Measurements from ENCODE around the gene PDPK1.

DNA sequence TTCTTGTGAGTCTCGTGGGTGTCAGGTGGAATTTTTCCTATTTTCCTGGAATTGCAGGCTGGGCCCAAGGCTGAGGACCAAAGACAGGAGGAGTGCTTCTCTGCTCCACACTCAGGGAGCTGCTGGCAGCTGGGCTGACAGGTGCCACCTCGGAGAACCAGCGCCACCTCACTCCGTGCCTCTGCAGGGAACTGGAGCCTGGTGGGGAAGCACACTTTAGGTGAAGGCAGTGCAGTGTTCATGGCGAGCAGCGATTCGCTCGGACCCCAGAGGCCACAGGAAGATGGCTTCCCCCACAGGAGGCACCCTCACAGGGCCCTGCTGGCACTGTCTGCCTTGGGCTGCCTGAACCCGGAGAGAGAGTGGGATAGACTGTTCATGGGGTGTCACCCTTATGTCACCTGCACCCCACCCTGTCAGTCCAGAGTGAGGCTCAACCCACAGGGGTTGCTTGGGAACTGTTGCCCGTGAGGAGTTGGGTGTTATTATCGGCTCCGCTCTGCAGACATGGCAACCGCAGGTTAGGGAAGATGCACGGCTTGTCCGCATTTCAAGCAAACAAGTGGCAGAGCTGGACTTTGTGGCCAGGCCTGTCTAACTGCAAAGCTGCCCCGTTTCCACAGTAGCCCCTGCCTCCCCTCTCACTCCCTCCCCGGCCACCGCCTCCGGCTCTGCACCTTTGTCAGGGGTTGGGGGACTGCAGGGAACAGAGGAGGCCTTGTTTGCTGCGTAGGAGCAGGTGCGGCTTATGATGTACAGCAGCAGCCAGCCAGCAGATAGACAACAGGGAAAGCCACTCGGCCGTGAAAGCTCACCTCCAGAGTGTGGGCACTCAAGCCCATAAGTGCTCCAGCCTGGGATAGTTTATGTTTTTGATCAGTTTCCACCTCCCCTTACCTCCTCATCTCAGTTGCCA, 47.4 kb upstream of the PDPK1 start:
- TF ChIP-seq, protein P1, sequence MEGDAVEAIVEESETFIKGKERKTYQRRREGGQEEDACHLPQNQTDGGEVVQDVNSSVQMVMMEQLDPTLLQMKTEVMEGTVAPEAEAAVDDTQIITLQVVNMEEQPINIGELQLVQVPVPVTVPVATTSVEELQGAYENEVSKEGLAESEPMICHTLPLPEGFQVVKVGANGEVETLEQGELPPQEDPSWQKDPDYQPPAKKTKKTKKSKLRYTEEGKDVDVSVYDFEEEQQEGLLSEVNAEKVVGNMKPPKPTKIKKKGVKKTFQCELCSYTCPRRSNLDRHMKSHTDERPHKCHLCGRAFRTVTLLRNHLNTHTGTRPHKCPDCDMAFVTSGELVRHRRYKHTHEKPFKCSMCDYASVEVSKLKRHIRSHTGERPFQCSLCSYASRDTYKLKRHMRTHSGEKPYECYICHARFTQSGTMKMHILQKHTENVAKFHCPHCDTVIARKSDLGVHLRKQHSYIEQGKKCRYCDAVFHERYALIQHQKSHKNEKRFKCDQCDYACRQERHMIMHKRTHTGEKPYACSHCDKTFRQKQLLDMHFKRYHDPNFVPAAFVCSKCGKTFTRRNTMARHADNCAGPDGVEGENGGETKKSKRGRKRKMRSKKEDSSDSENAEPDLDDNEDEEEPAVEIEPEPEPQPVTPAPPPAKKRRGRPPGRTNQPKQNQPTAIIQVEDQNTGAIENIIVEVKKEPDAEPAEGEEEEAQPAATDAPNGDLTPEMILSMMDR (IDR thresholded peaks at IDR 0.05 in 4 of 5, conservative IDR thresholded peaks at IDR 0.05 in 1 of 5), result no peak
- no peak for TF ChIP-seq POLR2A (IDR thresholded peaks at IDR 0.05)

Data from gastrocnemius medialis (tissue), 4 donors.